GM12873 (cell line): ENCODE measurements around the gene FDXACB1.

Experiments used
- CTCF ChIP-seq: IDR thresholded peaks from 2 replicates; pipeline ENCODE4 v1.5.1; 2012; ENCODE audit warnings: low read depth, mild to moderate bottlenecking, moderate library complexity, low read length, control low read depth; ENCODE audit not compliant: insufficient read depth; ENCODE audit errors: missing control alignments

Gene FDXACB1

DNA sequence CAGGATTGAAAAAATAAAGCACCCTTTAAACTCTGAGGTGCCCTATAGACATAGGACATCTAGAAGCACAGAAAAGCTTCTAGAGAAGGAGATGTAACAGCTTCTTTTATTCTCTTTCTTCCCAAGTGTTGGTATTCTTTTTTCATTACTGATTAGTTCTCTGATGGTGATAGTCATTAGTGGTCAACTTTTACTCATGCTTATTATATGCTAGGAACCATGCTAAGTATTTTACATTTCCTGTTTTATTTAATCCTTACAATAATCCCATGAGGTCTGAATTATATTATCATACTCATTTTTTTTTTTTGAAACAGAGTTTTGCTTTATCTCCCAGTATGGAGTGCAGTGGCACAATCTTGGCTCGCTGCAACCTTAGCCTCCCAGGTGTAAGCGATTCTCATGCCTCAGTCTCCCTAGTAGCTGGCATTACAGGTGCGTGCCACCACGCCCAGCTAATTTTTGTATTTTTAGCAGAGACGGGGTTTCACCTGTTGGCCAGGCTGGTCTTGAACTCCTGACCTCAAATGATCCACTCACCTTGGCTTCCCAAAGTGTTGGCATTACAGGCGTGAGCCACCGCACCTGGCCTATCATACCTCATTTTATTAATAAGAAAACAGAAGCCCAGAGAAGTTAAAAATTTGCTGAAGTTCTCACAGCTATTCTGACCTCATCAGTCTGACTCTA, 42.7 kb upstream of the FDXACB1 start:
- no peak for TF ChIP-seq CTCF

DNA sequence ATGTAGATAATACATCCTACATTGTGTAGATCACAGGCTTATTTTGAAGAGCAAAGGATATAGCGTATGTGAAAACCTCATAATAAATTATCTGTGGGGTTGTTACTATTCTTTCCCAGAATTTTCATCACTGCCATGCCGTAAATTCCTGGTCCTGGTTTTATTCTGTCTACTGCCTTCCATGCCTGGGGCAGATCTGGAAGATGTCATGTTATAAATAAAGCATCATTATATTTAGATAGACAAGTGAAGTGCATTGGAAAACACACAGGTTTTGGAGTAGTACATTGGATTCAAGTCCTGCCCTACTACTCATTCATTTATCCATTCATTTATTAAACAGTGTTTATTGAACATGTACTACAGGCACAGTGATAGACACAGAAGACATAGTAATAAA, 41.9 kb upstream of the FDXACB1 start:
- no peak for TF ChIP-seq CTCF

DNA sequence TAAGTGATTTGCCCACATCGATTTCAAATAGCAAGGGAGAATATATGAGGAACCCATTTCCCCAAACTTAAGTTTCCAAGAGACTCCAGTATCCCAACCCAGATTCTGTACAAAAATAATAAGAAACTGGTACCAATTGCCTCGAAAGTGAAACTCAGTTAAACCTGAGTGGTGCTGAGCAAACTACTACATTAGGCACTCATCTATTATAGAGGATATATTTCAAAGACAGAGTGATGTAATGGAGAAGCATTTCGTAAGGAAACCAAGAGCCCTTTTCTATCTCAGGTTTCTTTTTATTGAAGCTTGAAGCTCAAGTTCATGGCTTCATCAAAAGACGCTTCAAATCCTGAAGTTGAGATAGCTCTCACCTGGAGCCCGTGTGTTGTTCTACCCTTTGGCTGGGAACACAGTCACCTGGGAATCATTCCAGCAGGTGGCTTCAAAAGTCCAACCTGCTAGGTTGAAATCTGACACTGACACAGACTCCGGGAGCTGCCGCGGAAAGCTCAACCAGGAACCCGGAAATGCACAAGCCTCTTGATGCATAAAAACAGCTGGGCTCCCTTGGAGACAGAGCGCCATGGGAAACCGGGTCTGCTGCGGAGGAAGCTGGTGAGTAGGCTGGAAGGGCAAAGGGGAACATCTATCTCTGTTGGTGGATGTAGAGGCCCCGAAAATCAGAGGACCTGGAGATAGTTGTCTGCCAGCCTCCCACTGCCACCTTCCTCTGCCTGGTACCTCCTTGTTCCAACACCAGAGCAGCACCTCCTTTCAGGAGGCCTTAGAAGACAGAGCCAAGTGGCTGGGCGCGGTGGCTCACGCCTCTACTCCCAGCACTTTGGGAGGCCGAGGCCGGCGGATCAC, 39.7 kb upstream of the FDXACB1 start, which contains the start of gene C11orf52:
Gene C11orf52 (plus strand): TSS at position 524 of the 867 bp plus-strand sequence. CDS start 60 bp downstream, at position 584.
- TF ChIP-seq CTCF, result no peak

- no peak for TF ChIP-seq CTCF
Observed at GRCh38 chr11:111917788-111918187, 38.8 kb upstream of the FDXACB1 start.

- no peak for TF ChIP-seq CTCF
Observed at GRCh38 chr11:111917312-111917711, 38.3 kb upstream of the FDXACB1 start.

DNA sequence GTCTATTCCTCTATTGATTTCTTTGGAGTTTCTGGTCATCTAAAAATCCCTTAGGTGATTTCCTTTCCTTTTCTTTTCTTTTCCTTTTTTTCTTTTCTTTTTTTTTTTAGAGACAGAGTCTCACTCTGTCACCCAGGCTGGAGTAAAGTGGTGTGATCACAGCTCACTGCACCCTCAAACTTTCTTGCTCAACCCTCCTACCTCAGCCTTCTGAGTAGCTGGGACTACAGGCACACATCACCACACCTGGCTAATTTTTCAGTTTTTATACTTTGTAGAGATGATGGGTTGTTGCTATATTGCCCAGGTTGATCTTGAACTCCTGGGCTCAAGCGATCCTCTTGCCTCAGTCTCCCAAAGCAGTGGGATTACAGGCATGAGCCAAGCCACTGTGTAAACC, 37.8 kb upstream of the FDXACB1 start:
- TF ChIP-seq CTCF, result no peak

GRCh38 chr11:111913997-111914396, 35.0 kb upstream of the FDXACB1 start:
- no peak for TF ChIP-seq CTCF
